Measurements from ENCODE around the gene HTR7.

GRCh38 chr10:90813594-90814365 is 44.1 kb downstream of the HTR7 start:
- TF ChIP-seq CTCF (IDR thresholded peaks at IDR 0.05 in 8 of 11, conservative IDR thresholded peaks at IDR 0.05 in 3 of 11) = no peak
- TF ChIP-seq POLR2A (IDR thresholded peaks at IDR 0.05) = no peak
- TF ChIP-seq POLR2AphosphoS5 (IDR thresholded peaks at IDR 0.05) = no peak
